ENCODE results near the gene TDO2.

The TDO2 gene

DNA sequence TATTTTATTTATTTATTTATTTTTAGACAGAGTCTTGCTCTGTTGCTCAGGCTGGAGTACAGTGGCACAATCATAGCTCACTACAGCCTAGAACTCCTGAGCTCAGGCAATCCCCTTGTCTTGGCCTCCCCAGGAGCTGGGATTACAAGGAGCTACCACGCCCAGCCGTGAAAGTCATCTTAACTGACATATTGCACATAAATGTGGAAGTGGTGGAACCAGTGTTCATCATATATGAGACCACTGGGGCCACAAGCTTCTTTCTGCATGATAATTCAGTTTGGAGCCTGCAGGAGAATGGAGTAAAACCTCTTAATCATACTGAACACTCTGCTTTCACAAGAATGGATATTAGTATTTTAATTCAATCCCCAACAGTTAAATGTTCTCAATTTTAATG is 62.7 kb downstream of the TDO2 start:
- DNase-seq (ENCODE audit: low read depth), result no peak
- no peak overlapping the region for H3K4me3 ChIP-seq (ENCODE audit: low read depth, low read length)
- TF ChIP-seq, protein P1, sequence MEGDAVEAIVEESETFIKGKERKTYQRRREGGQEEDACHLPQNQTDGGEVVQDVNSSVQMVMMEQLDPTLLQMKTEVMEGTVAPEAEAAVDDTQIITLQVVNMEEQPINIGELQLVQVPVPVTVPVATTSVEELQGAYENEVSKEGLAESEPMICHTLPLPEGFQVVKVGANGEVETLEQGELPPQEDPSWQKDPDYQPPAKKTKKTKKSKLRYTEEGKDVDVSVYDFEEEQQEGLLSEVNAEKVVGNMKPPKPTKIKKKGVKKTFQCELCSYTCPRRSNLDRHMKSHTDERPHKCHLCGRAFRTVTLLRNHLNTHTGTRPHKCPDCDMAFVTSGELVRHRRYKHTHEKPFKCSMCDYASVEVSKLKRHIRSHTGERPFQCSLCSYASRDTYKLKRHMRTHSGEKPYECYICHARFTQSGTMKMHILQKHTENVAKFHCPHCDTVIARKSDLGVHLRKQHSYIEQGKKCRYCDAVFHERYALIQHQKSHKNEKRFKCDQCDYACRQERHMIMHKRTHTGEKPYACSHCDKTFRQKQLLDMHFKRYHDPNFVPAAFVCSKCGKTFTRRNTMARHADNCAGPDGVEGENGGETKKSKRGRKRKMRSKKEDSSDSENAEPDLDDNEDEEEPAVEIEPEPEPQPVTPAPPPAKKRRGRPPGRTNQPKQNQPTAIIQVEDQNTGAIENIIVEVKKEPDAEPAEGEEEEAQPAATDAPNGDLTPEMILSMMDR (IDR thresholded peaks at IDR 0.05; ENCODE audit: low read depth, low read length, missing control alignments), result no peak
- in situ Hi-C loops (cut with HindIII; ENCODE audit: low sequenced_read_pairs), result no loop called here

DNA sequence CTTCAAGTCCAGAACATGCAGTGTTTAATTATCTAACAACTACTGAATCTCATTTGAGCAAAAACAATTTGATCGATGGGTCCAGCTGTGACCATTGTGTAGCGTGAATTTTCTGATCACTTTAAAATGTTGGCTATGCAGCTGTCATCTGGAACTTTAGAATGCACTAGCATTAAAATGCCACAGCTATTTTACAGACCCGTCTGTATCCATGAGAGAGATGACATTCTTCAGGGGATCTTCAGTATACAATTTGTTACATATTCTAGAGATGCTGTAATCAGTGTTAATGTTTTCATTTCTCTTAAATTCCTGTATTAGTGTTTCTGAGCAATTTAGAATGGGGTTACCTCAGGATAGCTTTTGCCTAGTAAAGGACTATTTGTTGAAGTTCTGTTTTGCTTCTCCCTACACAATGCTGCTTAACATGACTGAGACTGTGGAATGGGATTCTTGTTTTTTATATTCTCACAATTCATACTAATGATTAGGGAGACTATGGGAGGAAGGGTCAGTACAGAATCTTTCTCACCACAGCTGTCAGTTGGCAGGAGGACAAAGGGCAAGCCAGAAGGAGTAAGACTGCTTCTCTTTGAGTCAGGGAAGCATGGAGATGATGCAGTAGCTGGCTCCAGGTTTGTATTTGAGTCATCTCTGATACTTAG is 63.4 kb downstream of the TDO2 start:
- no peak for DNase-seq (ENCODE audit: low read depth)
- H3K4me3 ChIP-seq (ENCODE audit: low read depth, low read length), result no peak overlapping the region

More for the DNA sequence above, 63.4 kb downstream of the TDO2 start:
- TF ChIP-seq, protein P1 (IDR thresholded peaks at IDR 0.05; ENCODE audit: low read depth, low read length, missing control alignments), result no peak
- in situ Hi-C loops (cut with HindIII; ENCODE audit: low sequenced_read_pairs), result no loop called here

Data from astrocyte of the cerebellum (primary cell).